ENCODE measurements around the gene UBAC2. TPM values are rescaled to one million over a fixed set of nuclear protein-coding genes. Genes with fewer than 3 reads are reported as not detected.

The UBAC2 gene
- total and polyA plus RNA-seq, 2 of the 4 experiments (the other 2 are of a cell fraction) = 20.8 to 36.3 TPM

DNA sequence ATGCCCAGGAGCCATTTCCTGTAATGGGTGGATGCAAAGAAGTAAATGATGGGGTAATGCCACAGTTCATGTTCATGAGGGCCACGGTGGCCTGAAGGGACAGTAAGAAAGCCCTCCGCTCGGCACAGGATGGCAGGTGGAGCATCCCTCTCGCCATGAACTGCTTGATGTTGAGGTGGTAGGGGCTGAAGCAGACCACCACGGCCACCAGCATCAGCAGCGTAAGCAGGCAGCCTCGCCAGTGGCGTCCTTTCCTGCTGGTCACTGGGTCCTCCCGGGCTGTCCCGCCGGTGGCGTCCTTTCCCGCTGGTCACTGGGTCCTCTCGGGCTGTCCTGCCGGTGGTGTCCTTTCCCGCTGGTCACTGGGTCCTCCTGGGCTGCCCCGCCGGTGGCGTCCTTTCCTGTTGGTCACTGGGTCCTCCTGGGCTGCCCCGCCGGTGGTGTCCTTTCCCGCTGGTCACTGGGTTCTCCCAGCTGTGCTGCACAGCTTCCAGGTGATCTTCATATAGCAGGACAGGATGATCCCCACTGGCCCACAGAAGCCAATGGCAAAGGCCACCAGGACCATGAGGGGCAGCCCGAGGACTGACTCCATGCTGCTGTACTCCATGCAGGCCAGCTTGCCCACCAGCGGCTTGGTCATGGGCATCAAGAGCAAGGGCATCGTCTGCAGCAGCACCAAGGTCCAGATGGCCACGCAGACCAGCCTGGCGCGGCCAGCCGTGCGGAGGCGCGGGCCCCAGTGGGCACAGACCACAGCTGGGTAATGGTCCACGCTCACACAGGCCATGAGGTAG lies 207.4 kb downstream of the UBAC2 start:
- H3K14ac ChIP-seq (replicated peaks; ENCODE audit: low read depth, low read length) = no peak overlapping the region
- no peak overlapping the region for H4K8ac ChIP-seq (ENCODE audit: low read depth in 2 of 2, low read length in 2 of 2)
- H4K5ac ChIP-seq (ENCODE audit: low read depth, low read length) = no peak overlapping the region
- H3K36me3 ChIP-seq (ENCODE audit: control insufficient read depth, insufficient read depth, low read length) = no peaks in the 10 kb centered on the region
- dilution Hi-C loops (cut with HindIII; ENCODE audit: low sequenced_read_pairs, unreplicated experiment) (no loop called here), intact Hi-C loops (cut with micrococcal nuclease) (no loop called here), in situ Hi-C loops (cut with MboI; ENCODE audit: low sequenced_read_pairs) (no loop called here)
- TF ChIP-seq, protein P1, sequence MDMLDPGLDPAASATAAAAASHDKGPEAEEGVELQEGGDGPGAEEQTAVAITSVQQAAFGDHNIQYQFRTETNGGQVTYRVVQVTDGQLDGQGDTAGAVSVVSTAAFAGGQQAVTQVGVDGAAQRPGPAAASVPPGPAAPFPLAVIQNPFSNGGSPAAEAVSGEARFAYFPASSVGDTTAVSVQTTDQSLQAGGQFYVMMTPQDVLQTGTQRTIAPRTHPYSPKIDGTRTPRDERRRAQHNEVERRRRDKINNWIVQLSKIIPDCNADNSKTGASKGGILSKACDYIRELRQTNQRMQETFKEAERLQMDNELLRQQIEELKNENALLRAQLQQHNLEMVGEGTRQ (IDR thresholded peaks at IDR 0.05; ENCODE audit: low read depth, low read length) = no peak
- TF ChIP-seq CEBPB (IDR thresholded peaks at IDR 0.05; ENCODE audit: low read depth, low read length) (no peak), POLR2A (IDR thresholded peaks at IDR 0.05; ENCODE audit: low read depth, low read length) (no peak), CHD1 (IDR thresholded peaks at IDR 0.05; ENCODE audit: low read depth, low read length) (no peak), RFX5 (IDR thresholded peaks at IDR 0.05; ENCODE audit: low read depth, low read length) (no peak), SMC3 (IDR thresholded peaks at IDR 0.05; ENCODE audit: low read depth, low read length) (no peak)
- TF ChIP-seq, protein P2, sequence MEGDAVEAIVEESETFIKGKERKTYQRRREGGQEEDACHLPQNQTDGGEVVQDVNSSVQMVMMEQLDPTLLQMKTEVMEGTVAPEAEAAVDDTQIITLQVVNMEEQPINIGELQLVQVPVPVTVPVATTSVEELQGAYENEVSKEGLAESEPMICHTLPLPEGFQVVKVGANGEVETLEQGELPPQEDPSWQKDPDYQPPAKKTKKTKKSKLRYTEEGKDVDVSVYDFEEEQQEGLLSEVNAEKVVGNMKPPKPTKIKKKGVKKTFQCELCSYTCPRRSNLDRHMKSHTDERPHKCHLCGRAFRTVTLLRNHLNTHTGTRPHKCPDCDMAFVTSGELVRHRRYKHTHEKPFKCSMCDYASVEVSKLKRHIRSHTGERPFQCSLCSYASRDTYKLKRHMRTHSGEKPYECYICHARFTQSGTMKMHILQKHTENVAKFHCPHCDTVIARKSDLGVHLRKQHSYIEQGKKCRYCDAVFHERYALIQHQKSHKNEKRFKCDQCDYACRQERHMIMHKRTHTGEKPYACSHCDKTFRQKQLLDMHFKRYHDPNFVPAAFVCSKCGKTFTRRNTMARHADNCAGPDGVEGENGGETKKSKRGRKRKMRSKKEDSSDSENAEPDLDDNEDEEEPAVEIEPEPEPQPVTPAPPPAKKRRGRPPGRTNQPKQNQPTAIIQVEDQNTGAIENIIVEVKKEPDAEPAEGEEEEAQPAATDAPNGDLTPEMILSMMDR (conservative IDR thresholded peaks at IDR 0.05; ENCODE audit: low read depth, low read length) = no peak
- TF ChIP-seq, protein P3, sequence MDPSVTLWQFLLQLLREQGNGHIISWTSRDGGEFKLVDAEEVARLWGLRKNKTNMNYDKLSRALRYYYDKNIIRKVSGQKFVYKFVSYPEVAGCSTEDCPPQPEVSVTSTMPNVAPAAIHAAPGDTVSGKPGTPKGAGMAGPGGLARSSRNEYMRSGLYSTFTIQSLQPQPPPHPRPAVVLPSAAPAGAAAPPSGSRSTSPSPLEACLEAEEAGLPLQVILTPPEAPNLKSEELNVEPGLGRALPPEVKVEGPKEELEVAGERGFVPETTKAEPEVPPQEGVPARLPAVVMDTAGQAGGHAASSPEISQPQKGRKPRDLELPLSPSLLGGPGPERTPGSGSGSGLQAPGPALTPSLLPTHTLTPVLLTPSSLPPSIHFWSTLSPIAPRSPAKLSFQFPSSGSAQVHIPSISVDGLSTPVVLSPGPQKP (IDR thresholded peaks at IDR 0.05; ENCODE audit: borderline replicate concordance, low read depth, low read length) = no peak
- peaks cover 8% of the 10 kb centered on the region for H3K9me3 ChIP-seq (ENCODE audit: control insufficient read depth, insufficient read depth, low read length)
- no peak overlapping the region for H3K56ac ChIP-seq (ENCODE audit: extremely low read depth, insufficient read depth, low read length)
- H3K4me1 ChIP-seq (ENCODE audit: control insufficient read depth, insufficient read depth, low read length) = no peaks in the 10 kb centered on the region
- no peak overlapping the region for H3K18ac ChIP-seq (ENCODE audit: low read depth, low read length)
- H2AFZ ChIP-seq (replicated peaks; ENCODE audit: low read length, poor library complexity) = no peak overlapping the region
- H3K79me1 ChIP-seq (ENCODE audit: low read depth in 1 of 2, low read length in 2 of 2) = no peaks in the 10 kb centered on the region
- no peaks in the 10 kb centered on the region for H3K9me1 ChIP-seq (ENCODE audit: insufficient read depth, low read length)
- H3K4me2 ChIP-seq (ENCODE audit: low read depth, low read length) = no peak overlapping the region
- no TSS peak for BruUV-seq (replicated peaks)
- POLR2A ChIA-PET (ENCODE audit: unreplicated experiment) = no interaction called here
- H3K27me3 ChIP-seq (ENCODE audit: control insufficient read depth, insufficient read depth, low read length) = peaks cover 43% of the 10 kb centered on the region
- H4K91ac ChIP-seq (ENCODE audit: insufficient read depth, low read depth, low read length) = no peak overlapping the region
- no peak overlapping the region for H2BK15ac ChIP-seq (ENCODE audit: low read depth, low read length)
- CTCF ChIA-PET = no interaction called here
- H2AK9ac ChIP-seq (replicated peaks; ENCODE audit: low read depth, low read length, poor library complexity) = no peak overlapping the region
- WGBS, 2 experiments (ENCODE audit: extremely low coverage in 2 of 2, insufficient read length in 1 of 2) = 82% methylated on average over 8 of the region's 33 CpGs; no CpG with 5 or more reads in 1 of the 2 experiments
- no peak overlapping the region for H3K4ac ChIP-seq (ENCODE audit: low read depth, low read length)
- DNase-seq = no peak
- no peak overlapping the region for H2AK5ac ChIP-seq (ENCODE audit: low read depth, low read length)
- H2BK20ac ChIP-seq (ENCODE audit: low read depth, low read length) = no peak overlapping the region
- no peaks in the 10 kb centered on the region for H4K20me1 ChIP-seq (ENCODE audit: insufficient read depth, low read length)
- no peak overlapping the region for H2BK120ac ChIP-seq (ENCODE audit: low read depth, low read length)
- H3K4me3 ChIP-seq (ENCODE audit: insufficient read depth, low read depth, low read length) = no peak overlapping the region
- ATAC-seq (ENCODE audit: low read depth) = no peak
- H3K9ac ChIP-seq (ENCODE audit: low read depth, low read length) = no peak overlapping the region
- no peak overlapping the region for H3K23ac ChIP-seq (ENCODE audit: low read depth, low read length)
- H3K27ac ChIP-seq (ENCODE audit: insufficient read depth, low read length) = no peak overlapping the region
- H2BK5ac ChIP-seq (ENCODE audit: low read depth, low read length, poor library complexity, severe bottlenecking) = no peak overlapping the region

Data from IMR-90 (cell line).